GM13976 (cell line): ENCODE data around the gene NEMF.
"Not testable (repeated sequence)": the region's sequence is repeated elsewhere in the genome, so short reads cannot be mapped to it uniquely, and the experiment has no call there.

ENCODE experiments used
- DNase-seq: peaks from one replicate; pipeline ENCODE4 v3.0.0; 2012; ENCODE audit warnings: low spot score
- in situ Hi-C: fragments of 300-500 bp; cut with MboI; formaldehyde crosslinking; loops from one replicate; pipeline ENCODE4 v1.12.0; 2022; ENCODE audit warnings: low sequenced_read_pairs, mixed read lengths, inconsistent platforms; ENCODE audit not compliant: unreplicated experiment
- TF ChIP-seq, protein P1 (sequence below): IDR thresholded peaks from 2 replicates; pipeline ENCODE4 v1.5.1; 2012; ENCODE audit warnings: borderline replicate concordance, mild to moderate bottlenecking; ENCODE audit not compliant: insufficient read depth; ENCODE audit errors: extremely low read depth, missing control alignments, control extremely low read depth

NEMF gene

DNA sequence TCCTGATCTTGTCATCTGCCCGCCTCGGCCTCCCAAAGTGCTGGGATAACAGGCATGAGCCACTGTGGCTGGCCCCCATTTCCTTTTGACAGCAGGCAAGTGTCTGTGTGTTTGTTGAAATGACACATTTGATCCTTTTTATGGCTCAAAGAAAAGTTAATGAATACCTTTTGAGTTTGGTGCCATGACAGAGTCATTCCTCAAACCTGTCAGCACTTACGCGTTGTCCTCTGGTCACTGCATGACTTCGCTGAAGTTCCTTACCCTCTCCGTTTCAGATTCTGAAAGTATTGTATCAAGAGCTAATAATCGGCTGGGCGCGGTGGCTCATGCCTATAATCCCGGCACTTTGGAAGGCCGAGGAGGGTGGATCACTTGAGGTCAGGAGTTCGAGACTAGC is 32.4 kb downstream of the NEMF start:
- no peak for DNase-seq
- in situ Hi-C loops: no loop called here
- TF ChIP-seq, protein P1, sequence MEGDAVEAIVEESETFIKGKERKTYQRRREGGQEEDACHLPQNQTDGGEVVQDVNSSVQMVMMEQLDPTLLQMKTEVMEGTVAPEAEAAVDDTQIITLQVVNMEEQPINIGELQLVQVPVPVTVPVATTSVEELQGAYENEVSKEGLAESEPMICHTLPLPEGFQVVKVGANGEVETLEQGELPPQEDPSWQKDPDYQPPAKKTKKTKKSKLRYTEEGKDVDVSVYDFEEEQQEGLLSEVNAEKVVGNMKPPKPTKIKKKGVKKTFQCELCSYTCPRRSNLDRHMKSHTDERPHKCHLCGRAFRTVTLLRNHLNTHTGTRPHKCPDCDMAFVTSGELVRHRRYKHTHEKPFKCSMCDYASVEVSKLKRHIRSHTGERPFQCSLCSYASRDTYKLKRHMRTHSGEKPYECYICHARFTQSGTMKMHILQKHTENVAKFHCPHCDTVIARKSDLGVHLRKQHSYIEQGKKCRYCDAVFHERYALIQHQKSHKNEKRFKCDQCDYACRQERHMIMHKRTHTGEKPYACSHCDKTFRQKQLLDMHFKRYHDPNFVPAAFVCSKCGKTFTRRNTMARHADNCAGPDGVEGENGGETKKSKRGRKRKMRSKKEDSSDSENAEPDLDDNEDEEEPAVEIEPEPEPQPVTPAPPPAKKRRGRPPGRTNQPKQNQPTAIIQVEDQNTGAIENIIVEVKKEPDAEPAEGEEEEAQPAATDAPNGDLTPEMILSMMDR: no peak

DNA sequence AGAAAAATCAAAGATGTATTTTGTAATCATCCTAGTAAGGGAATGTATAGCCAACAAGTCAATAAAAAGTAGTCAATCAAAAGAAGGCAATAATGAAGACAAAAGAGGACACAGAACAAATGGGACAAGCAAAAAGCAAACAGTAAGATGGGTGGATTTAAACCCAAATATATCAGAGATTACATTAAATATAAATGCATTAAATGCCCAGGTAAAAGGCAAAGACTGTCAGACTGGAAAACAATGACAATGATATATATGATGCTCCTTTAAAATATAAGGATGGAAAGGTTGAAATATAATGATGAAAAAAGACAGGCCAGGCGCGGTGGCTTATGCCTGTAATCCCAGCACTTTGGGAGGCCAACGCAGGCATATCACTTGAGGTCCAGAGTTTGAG is 35.7 kb downstream of the NEMF start:
- TF ChIP-seq, protein P1: no peak
- in situ Hi-C loops: no loop called here
- DNase-seq: no peak

DNA sequence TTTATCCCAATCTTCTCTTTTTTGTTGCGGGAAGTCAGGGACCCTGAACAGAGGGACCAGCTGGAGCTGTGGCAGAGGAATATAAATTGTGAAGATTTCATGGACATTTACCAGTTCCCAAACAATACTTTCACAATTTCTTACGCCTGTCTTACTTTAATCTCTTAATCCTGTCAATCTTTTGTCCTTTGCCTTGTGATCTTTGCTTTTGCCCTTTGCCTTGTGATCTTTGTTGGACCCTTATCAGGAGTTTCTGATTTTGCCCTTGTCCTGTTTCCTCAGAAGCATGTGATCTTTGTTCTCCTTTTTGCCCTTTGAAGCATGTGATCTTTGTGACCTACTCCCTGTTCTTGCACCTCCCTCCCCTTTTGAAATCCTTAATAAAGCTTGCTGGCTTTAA is 36.5 kb downstream of the NEMF start:
- DNase-seq, in situ Hi-C loops: not testable (repeated sequence)

DNA sequence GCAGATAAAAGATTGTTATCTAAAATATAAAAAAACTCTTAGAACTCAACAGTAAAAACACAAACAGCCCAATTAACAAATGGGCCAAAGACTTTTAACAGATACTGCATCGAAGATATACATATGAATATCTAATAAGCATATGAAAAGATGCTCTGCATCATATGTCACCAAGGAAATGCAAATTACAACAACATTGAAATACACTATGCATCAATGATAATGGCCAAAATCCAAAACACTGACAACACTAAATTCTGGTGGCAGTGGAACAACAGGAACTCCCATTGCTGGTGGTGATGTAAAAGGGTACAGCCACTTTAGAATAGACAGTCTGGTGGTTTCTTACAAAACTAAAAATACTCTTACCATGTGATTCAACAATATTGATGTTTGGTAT is 43.8 kb downstream of the NEMF start:
- TF ChIP-seq, protein P1: no peak
- DNase-seq: no peak
- in situ Hi-C loops: no loop called here

DNA sequence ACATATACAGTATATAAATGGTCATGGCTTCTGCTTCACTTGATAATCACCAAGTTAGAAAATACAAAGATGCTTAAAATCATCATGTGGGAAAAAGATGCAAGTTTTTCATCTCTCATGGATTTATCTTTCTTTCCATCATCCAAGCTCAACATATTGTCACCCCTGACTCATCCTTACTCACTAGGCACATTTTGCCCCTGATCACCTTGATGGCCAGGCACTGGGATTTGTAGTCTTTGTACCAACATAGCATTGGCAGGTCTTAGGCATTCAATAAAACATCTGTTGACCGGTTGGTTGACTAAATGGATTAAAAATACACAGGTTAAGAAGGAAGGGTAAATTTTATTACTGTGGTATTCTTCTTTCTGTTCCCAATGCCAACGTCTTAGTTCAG is 56.6 kb downstream of the NEMF start:
- in situ Hi-C loops: no loop called here
- TF ChIP-seq, protein P1: no peak
- no peak for DNase-seq

DNA sequence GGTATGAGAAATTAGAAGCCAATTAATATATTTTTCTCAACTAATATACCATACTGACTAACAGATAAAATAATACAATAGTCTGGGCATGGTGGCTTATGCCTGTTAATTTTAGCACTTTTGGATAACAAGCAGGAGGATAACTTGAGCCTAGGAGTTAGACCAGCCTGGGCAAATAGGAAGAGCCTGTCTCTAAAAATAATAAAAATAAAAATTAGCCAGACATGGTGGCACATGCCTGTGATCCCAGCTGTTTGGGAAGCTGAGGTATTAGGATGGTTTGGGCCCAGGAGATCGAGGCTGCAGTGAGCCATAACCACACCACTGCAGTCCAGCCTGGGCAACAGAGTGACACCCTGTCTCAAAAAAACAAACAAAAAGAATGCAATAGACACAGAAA is 60.0 kb downstream of the NEMF start:
- DNase-seq: no peak
- TF ChIP-seq, protein P1: no peak
- in situ Hi-C loops: no loop called here

DNA sequence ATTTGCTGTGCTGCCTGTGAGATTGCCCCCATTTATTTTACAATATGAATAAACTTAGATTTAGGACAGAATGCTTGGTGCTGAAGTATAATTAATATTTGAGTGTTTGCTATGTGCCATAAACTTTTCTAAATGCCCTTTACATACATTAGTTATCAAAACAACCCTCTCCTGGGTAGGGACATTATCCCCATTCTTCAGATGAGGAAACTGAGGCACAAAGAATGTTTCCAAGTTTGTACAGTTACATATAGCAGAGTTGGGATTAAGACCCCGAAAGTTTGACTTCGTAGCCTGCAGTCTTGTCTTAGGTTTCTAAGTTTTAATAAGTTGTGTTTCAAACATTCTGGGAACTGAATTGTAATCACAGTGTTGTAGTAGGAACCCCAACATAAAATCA is 66.3 kb downstream of the NEMF start:
- TF ChIP-seq, protein P1: no peak
- DNase-seq: no peak
- in situ Hi-C loops: no loop called here

DNA sequence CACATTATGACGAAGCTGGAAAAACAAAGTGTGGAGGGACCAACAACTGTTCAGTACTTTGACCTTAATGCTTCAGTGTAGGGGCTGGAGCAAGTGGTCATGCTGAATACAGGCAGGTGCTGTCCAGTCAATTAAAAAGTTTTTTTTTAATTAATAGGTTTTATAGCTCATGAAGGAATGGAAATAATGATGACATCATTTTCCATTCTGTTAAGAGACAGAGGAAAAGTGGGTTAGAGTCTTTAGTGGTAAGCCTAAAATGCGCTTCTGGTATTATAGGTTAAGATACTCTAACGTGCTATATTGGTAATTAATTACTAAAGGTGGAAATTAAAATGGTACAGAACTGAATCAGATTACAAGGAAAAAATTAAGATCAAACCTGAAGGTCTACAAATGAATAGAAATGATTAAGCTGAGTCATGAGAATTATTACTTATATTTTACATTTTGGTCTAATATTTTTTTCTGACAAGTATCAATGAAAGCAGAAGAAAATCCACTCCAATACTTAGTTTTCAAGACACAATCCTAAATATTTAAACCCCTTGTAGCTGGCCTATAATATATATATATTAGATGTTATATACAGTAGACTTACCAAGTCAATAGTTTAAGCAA is 69.1 kb downstream of the NEMF start:
- in situ Hi-C loops: no loop called here
- no peak for DNase-seq
- TF ChIP-seq, protein P1: no peak

DNA sequence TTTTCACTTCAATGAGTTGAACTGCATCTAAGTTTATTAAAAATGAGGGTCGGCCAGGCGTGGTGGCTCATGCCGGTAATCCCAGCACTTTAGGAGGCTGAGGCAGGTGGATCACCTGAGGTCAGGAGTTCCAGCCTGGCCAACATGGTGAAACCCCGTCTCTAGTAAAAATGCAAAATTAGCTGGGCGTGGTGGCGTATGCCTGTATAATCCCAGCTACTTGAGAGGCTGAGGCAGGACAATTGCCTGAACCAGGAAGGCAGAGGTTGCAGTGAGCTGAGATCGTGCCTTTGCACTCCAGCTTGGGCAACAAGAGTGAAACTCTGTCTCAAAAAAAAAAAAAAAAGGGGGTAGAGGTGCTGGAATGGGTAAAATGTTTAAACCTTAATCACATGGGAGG is 71.5 kb downstream of the NEMF start:
- in situ Hi-C loops, DNase-seq: not testable (repeated sequence)
